ENCODE results near the gene NUP205. TPM values are rescaled to one million over a fixed set of nuclear protein-coding genes. Genes with fewer than 3 reads are reported as not detected.

The NUP205 gene
- total and polyA plus RNA-seq, 9 donors: 19.5 to 51.5 (median 38.7) TPM

DNA sequence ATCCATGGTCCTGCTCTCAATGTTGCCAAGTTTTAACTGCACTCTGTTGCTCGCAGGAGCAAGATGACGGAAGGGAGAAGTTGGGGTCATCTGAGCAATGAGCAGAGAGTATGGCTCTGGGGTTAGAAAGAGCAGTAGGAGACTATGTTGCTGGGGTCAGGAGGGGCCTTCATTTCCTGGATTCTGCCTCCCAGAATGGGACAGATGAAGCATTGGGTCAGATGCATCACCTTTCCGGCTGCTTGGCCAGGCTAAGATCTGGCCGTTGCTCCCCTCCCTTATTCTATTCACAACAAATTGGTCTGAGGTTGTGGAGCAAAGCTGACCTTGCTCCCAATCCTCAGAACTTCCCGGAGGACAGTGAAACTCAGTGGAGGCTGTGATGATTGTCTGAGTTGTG is 127.0 kb downstream of the NUP205 start:
- intact Hi-C loops (cut with DNase I): no loop called here
- TF ChIP-seq, protein P1, sequence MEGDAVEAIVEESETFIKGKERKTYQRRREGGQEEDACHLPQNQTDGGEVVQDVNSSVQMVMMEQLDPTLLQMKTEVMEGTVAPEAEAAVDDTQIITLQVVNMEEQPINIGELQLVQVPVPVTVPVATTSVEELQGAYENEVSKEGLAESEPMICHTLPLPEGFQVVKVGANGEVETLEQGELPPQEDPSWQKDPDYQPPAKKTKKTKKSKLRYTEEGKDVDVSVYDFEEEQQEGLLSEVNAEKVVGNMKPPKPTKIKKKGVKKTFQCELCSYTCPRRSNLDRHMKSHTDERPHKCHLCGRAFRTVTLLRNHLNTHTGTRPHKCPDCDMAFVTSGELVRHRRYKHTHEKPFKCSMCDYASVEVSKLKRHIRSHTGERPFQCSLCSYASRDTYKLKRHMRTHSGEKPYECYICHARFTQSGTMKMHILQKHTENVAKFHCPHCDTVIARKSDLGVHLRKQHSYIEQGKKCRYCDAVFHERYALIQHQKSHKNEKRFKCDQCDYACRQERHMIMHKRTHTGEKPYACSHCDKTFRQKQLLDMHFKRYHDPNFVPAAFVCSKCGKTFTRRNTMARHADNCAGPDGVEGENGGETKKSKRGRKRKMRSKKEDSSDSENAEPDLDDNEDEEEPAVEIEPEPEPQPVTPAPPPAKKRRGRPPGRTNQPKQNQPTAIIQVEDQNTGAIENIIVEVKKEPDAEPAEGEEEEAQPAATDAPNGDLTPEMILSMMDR (IDR thresholded peaks at IDR 0.05): no peak
- TF ChIP-seq EP300 (IDR thresholded peaks at IDR 0.05): no peak
- no peak for TF ChIP-seq POLR2A (IDR thresholded peaks at IDR 0.05)
- WGBS, 3 donors: 63 to 78% (median 71%) methylated on average over 5 of the region's 5 CpGs
- DNase-seq: no peak
- Histone ChIP-seq H3K4me3 (no peak overlapping the region), H3K9me3 (no peaks in the 10 kb centered on the region), H3K27ac (no peak overlapping the region), H3K27me3 (no peaks in the 10 kb centered on the region), H3K4me1 (ENCODE audit: insufficient read depth) (peaks cover 1% of the 10 kb centered on the region), H3K36me3 (no peaks in the 10 kb centered on the region)

DNA sequence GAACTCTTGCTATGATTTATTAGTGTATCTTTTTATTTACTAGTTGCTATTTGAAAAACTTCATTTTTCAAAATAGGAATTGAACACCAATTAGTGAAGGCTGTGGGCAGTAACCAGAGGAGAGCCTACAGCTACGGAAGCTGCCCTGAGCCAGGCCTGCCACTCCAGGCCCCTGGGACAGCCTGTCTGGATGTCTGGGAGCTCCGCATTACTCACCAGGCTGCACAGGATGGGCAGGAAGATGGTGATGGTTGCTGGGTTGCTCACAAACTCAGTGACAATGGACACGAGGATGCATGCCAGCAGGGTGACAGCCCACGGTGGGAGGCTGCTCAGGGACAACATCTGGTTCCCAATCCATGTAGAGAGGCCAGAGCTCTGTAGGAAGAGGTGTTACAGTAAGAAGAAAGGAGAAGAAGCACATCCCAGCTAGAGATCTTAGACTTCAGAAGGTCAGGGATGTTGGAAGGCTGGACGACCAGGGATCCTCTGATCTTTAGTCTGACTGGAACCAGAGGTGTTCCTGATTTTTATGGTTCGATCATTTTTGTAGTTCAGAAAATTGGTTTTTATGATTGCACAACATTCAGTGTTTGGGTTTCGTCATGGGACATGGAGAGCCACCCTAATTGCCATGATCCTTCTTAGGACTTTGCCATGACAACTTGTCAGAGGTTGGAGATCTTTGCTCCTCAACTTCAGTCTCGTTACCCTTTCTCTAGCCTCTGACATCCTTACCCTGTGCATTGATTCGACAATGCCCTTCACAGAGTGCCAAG is 127.8 kb downstream of the NUP205 start:
- WGBS, 3 donors: 87 to 91% (median 90%) methylated on average over 9 of the region's 9 CpGs
- no peak overlapping the region for H3K4me3 ChIP-seq
- no peak for DNase-seq
- peaks cover 1% of the 10 kb centered on the region for H3K4me1 ChIP-seq (ENCODE audit: insufficient read depth)
- H3K9me3 ChIP-seq: no peaks in the 10 kb centered on the region
- TF ChIP-seq EP300 (IDR thresholded peaks at IDR 0.05) (no peak), POLR2A (IDR thresholded peaks at IDR 0.05) (no peak)
- TF ChIP-seq, protein P1 (IDR thresholded peaks at IDR 0.05): no peak
- H3K27me3 ChIP-seq: no peaks in the 10 kb centered on the region
- no peaks in the 10 kb centered on the region for H3K36me3 ChIP-seq
- intact Hi-C loops (cut with DNase I): no loop called here
- H3K27ac ChIP-seq: no peak overlapping the region

DNA sequence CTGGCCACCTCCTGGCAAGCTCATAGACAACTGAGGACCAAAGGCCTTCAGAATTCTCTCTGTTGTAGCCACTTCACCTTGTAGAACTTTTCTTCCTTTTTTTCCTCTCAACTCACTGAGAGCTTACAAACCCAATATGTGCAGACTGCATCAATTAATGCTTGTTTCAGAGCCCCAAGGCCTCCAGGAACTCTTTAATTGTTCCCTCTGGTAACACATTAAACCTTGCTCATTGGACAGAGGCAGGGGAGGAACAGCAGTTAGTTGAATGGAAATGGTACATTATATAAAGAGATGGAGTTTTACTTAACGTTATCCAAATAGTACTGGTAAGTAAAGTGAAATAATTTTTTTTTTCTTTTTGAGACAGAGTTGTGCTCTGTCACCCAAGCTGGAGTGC is 129.7 kb downstream of the NUP205 start:
- Histone ChIP-seq H3K4me3 (no peak overlapping the region), H3K27ac (no peak overlapping the region), H3K9me3 (no peaks in the 10 kb centered on the region), H3K36me3 (no peaks in the 10 kb centered on the region), H3K4me1 (ENCODE audit: insufficient read depth) (peaks cover 1% of the 10 kb centered on the region), H3K27me3 (no peaks in the 10 kb centered on the region)
- intact Hi-C loops (cut with DNase I): no loop called here
- DNase-seq: no peak
- WGBS, 3 donors: 0 to 45% (median 25%) methylated on average over 1 of the region's 1 CpG
- TF ChIP-seq, protein P1 (IDR thresholded peaks at IDR 0.05): no peak
- TF ChIP-seq EP300 (IDR thresholded peaks at IDR 0.05) (no peak), POLR2A (IDR thresholded peaks at IDR 0.05) (no peak)

GRCh38 chr7:135690566-135690965 is 132.8 kb downstream of the NUP205 start:
- WGBS, 3 donors: 79 to 89% (median 82%) methylated on average over 3 of the region's 3 CpGs
- no peak for DNase-seq
- intact Hi-C loops (cut with DNase I): no loop called here

More at GRCh38 chr7:135690566-135690965, 132.8 kb downstream of the NUP205 start:
- H3K4me1 ChIP-seq (ENCODE audit: insufficient read depth): no peaks in the 10 kb centered on the region
- no peak overlapping the region for H3K4me3 ChIP-seq
- TF ChIP-seq EP300 (IDR thresholded peaks at IDR 0.05) (no peak), POLR2A (IDR thresholded peaks at IDR 0.05) (no peak)
- TF ChIP-seq, protein P1 (IDR thresholded peaks at IDR 0.05): no peak
- H3K27ac ChIP-seq: no peak overlapping the region
- H3K36me3 ChIP-seq: no peaks in the 10 kb centered on the region
- H3K27me3 ChIP-seq: no peaks in the 10 kb centered on the region
- H3K9me3 ChIP-seq: no peaks in the 10 kb centered on the region
